ENCODE data around the gene NOXA1.

DNA sequence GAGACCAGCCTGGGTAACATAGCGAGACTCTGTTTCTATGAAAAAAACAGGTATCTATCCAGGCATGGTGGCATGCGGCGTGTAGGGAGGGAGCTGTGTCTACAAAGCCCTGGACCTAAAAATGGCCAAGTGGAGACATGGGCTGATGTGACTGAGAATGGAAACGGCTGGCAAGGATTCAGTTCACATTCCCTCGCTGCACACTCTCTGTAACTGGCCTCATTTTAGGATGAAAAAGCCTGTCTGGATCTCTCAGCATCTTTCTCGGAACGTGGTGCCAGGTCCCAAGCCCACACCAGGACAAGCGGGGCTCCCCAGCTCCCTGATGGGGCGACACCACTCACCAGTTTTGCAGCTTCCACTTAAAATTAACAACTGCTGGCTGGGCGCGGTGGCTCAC is 13.7 kb upstream of the NOXA1 start:
- TF ChIP-seq, protein P1, sequence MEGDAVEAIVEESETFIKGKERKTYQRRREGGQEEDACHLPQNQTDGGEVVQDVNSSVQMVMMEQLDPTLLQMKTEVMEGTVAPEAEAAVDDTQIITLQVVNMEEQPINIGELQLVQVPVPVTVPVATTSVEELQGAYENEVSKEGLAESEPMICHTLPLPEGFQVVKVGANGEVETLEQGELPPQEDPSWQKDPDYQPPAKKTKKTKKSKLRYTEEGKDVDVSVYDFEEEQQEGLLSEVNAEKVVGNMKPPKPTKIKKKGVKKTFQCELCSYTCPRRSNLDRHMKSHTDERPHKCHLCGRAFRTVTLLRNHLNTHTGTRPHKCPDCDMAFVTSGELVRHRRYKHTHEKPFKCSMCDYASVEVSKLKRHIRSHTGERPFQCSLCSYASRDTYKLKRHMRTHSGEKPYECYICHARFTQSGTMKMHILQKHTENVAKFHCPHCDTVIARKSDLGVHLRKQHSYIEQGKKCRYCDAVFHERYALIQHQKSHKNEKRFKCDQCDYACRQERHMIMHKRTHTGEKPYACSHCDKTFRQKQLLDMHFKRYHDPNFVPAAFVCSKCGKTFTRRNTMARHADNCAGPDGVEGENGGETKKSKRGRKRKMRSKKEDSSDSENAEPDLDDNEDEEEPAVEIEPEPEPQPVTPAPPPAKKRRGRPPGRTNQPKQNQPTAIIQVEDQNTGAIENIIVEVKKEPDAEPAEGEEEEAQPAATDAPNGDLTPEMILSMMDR (IDR thresholded peaks at IDR 0.05): no peak
- TF ChIP-seq POLR2A (IDR thresholded peaks at IDR 0.05): no peak
